A549 (cell line): Measurements from ENCODE around the gene PPA2. TPM values are rescaled to one million over a fixed set of nuclear protein-coding genes. Genes with fewer than 3 reads are reported as not detected.

ENCODE experiments used
- ATAC-seq, 2 experiments: fragments of 200-7000 bp in 1 of 2; fragments of >200 bp in 1 of 2; cut with Nextera tagmentation in 1 of 2; cut with Tn5 transposase in 1 of 2; 3 replicates each; pipeline versions ENCODE4 v1.8.0 to v1.9.1; 2018 to 2020; ENCODE audit warnings: mild to moderate bottlenecking in 1 of 2, moderate library complexity in 1 of 2
- CTCF ChIA-PET: fragments of 300-600 bp; sonication (Branson Sonifier 250); formaldehyde crosslinking; extraction: SDS; loops from one replicate; lab custom pipeline; 2021; ENCODE audit warnings: antibody characterized with exemption, inconsistent platforms; lab: Yijun Ruan, JAX
- POLR2A ChIA-PET: fragments of 350-600 bp; formaldehyde crosslinking; extraction: SDS; loops from one replicate; lab custom pipeline; 2021; ENCODE audit warnings: antibody characterized with exemption, inconsistent platforms; lab: Yijun Ruan, JAX
- DNase-seq, 2 experiments: peaks; one replicate each; pipeline versions ENCODE4 v3.0.0 to v3.0.0-alpha.2; 2011 to 2016; ENCODE audit warnings: low read depth in 1 of 2, low spot score in 1 of 2
- FAIRE-seq: peaks from 2 replicates; lab custom pipeline; 2011; peaks lifted over from hg19 to GRCh38; lab: Jason Lieb, UNC
- H3K27ac ChIP-seq, 2 experiments: fragments of >200 bp; sonication (Bioruptor Twin); formaldehyde crosslinking; 3 replicates each; pipeline ENCODE4 v1.5.1; 2016 to 2017
- H3K4me1 ChIP-seq: fragments of >200 bp; sonication (Bioruptor Twin); formaldehyde crosslinking; 3 replicates; pipeline ENCODE4 v1.6.1; 2016
- H3K4me2 ChIP-seq: fragments of >200 bp; sonication (Bioruptor Twin); formaldehyde crosslinking; 3 replicates; pipeline ENCODE4 v1.6.1; 2016
- H3K4me3 ChIP-seq: fragments of >200 bp; sonication (Bioruptor Twin); formaldehyde crosslinking; 3 replicates; pipeline ENCODE4 v1.5.1; 2016
- H3K9me3 ChIP-seq: fragments of >200 bp; sonication (Bioruptor Twin); formaldehyde crosslinking; 3 replicates; pipeline ENCODE4 v1.6.1; 2016
- ATOH8 ChIP-seq: fragments of 250-450 bp; sonication (Bioruptor Pico); IDR thresholded peaks from 2 replicates; pipeline ENCODE4 v1.5.0; 2020; ENCODE audit warnings: low read depth, mild to moderate bottlenecking, moderate library complexity
- BHLHE40 ChIP-seq: IDR thresholded peaks from 2 replicates; pipeline ENCODE4 v1.6.1; 2012; ENCODE audit warnings: low read depth, low read length, inconsistent platforms
- CHD2 ChIP-seq: fragments of 150-350 bp; IDR thresholded peaks from 2 replicates; pipeline ENCODE4 v1.6.1; 2014; ENCODE audit warnings: low read length; ENCODE audit not compliant: partially characterized antibody
- EHF ChIP-seq: fragments of 250-450 bp; sonication (Bioruptor Pico); IDR thresholded peaks from 2 replicates; pipeline ENCODE4 v1.5.0; 2020; ENCODE audit warnings: mild to moderate bottlenecking
- EHMT2 ChIP-seq: fragments of 200-600 bp; sonication (generic); IDR thresholded peaks from 2 replicates; pipeline ENCODE4 v1.6.1; 2016; ENCODE audit warnings: antibody characterized with exemption, low read depth, mild to moderate bottlenecking, moderate library complexity
- FOSB ChIP-seq: fragments of 250-450 bp; sonication (Bioruptor Pico); IDR thresholded peaks from 2 replicates; pipeline ENCODE4 v1.5.0; 2020; ENCODE audit warnings: mild to moderate bottlenecking, moderate library complexity
- FOSL2 ChIP-seq, 2 experiments: fragments of 450-650 bp in 1 of 2; fragments of >200 bp in 1 of 2; sonication (Bioruptor Twin) in 1 of 2; formaldehyde crosslinking; IDR thresholded peaks; 2 replicates each; pipeline versions ENCODE4 v1.5.0 to v1.6.1; 2016 to 2020; ENCODE audit warnings: mild to moderate bottlenecking in 1 of 2, moderate library complexity in 1 of 2
- FOXS1 ChIP-seq: fragments of 250-450 bp; sonication (Bioruptor Pico); IDR thresholded peaks from 2 replicates; pipeline ENCODE4 v1.5.0; 2020; ENCODE audit warnings: mild to moderate bottlenecking, moderate library complexity
- HDAC2 ChIP-seq: fragments of 200-600 bp; sonication (generic); IDR thresholded peaks from 2 replicates; pipeline ENCODE4 v1.6.1; 2016
- HOXB13 ChIP-seq: fragments of 250-450 bp; sonication (Bioruptor Pico); IDR thresholded peaks from 2 replicates; pipeline ENCODE4 v1.5.0; 2020; ENCODE audit warnings: low read depth, mild to moderate bottlenecking, moderate library complexity
- JUN ChIP-seq, 2 experiments: fragments of >200 bp; sonication (Bioruptor Twin); formaldehyde crosslinking; IDR thresholded peaks; 2 replicates in 1 of 2; 3 replicates in 1 of 2; pipeline ENCODE4 v1.6.1; 2016 to 2017
- MAZ ChIP-seq: fragments of 150-350 bp; IDR thresholded peaks from 2 replicates; pipeline ENCODE4 v1.6.1; 2014; ENCODE audit warnings: antibody characterized with exemption, low read depth, low read length, borderline replicate concordance
- MYC ChIP-seq: IDR thresholded peaks from 2 replicates; pipeline ENCODE4 v1.6.1; 2012; ENCODE audit warnings: mild to moderate bottlenecking, inconsistent platforms, low read length, improper control_type of control experiment, borderline replicate concordance
- NR3C1 ChIP-seq: fragments of >200 bp; sonication (Bioruptor Twin); formaldehyde crosslinking; IDR thresholded peaks from 3 replicates; pipeline ENCODE4 v1.6.1; 2017
- POLR2A ChIP-seq: IDR thresholded peaks from 2 replicates; pipeline ENCODE4 v1.6.1; 2012; ENCODE audit warnings: mild to moderate bottlenecking, low read length
- POLR2AphosphoS2 ChIP-seq: conservative IDR thresholded peaks from 2 replicates; pipeline ENCODE4 v1.6.1; 2012; ENCODE audit warnings: low read length, improper control_type of control experiment, inconsistent platforms
- RFX5 ChIP-seq: fragments of 450-650 bp; IDR thresholded peaks from 2 replicates; pipeline ENCODE4 v1.7.1; 2014; ENCODE audit warnings: antibody characterized with exemption, mild to moderate bottlenecking, moderate library complexity
- SMC3 ChIP-seq: fragments of >200 bp; sonication (Bioruptor Twin); formaldehyde crosslinking; IDR thresholded peaks from 3 replicates; pipeline ENCODE4 v1.6.1; 2018; ENCODE audit warnings: inconsistent platforms
- SREBF2 ChIP-seq: fragments of 450-650 bp; IDR thresholded peaks from 2 replicates; pipeline ENCODE4 v1.6.1; 2014; ENCODE audit warnings: mild to moderate bottlenecking, moderate library complexity
- ZC3H11A ChIP-seq: fragments of 450-650 bp; IDR thresholded peaks from 2 replicates; pipeline ENCODE4 v1.6.1; 2014; ENCODE audit warnings: antibody characterized with exemption, mild to moderate bottlenecking
- ZFP36 ChIP-seq: fragments of 450-650 bp; IDR thresholded peaks from 2 replicates; pipeline ENCODE4 v1.6.1; 2014; ENCODE audit warnings: borderline replicate concordance; ENCODE audit not compliant: partially characterized antibody
- WGBS: methylation state at CpG from one replicate; pipeline ENCODE4 v1.1.6; 2017; ENCODE audit errors: missing lambda C conversion rate; 5-methylcytosine and 5-hydroxymethylcytosine counted together
- polyA plus RNA-seq, 4 experiments: library from polyadenylated mRNA; depleted of rRNA in 3 of 4; stranded (reverse); fragments of >200 nt; fragmentation: RNase III in 1 of 4; extraction: RNeasy Plus Mini Kit Qiagen cat#74134 plus additional on column Dnase treatment in 1 of 4; gene quantifications; 2 replicates in 3 of 4; 3 replicates in 1 of 4; pipeline ENCODE4 v1.2.3, GENCODE V29; 2011 to 2017
- TF ChIP-seq, protein P1 (sequence below): IDR thresholded peaks from 2 replicates; pipeline ENCODE4 v1.6.1; 2012; ENCODE audit warnings: low read depth, borderline replicate concordance
- TF ChIP-seq, protein P2 (sequence below): fragments of 250-450 bp; sonication (Bioruptor Pico); IDR thresholded peaks from 2 replicates; pipeline ENCODE4 v1.5.0; 2021; ENCODE audit warnings: mild to moderate bottlenecking, moderate library complexity, borderline replicate concordance
- TF ChIP-seq, protein P3 (sequence below): IDR thresholded peaks from 2 replicates; pipeline ENCODE4 v1.6.1; 2012
- TF ChIP-seq, protein P4 (sequence below): fragments of >200 bp; sonication (Bioruptor Twin); formaldehyde crosslinking; IDR thresholded peaks from 2 replicates; pipeline ENCODE4 v1.6.1; 2016
- TF ChIP-seq, protein P5 (sequence below): IDR thresholded peaks from 2 replicates; pipeline ENCODE4 v1.6.1; 2012

PPA2 gene
- polyA plus RNA-seq, 2 of the 4 experiments (the other 2 are of a cell fraction) = 89.1 to 140 TPM

DNA sequence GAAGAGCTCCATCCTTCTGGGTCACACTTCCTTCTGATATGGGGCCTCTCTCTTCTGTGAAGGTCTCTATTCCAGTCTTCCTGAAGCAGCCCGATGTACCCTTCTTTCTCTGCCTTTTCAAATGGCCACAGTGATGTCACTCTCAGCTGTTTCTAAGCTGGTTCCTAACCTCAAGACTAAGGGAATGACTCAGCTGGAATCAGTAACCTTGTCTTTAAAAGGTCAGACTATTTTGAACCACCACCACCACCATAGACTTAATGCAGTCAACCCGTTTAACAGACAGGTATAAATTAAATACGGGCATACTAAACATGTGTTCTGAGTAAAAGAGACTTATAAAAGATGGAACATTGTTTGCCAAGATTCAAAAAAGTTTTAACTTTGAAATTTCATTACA lies 121.0 kb downstream of the PPA2 start:
- TF ChIP-seq, protein P1, sequence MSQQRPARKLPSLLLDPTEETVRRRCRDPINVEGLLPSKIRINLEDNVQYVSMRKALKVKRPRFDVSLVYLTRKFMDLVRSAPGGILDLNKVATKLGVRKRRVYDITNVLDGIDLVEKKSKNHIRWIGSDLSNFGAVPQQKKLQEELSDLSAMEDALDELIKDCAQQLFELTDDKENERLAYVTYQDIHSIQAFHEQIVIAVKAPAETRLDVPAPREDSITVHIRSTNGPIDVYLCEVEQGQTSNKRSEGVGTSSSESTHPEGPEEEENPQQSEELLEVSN = no peak
- no peak for TF ChIP-seq CHD2
- no peak for TF ChIP-seq MAZ
- TF ChIP-seq POLR2AphosphoS2 = no peak
- no peak for TF ChIP-seq BHLHE40
- TF ChIP-seq RFX5 = no peak
- no peak for TF ChIP-seq SREBF2
- TF ChIP-seq, protein P2, sequence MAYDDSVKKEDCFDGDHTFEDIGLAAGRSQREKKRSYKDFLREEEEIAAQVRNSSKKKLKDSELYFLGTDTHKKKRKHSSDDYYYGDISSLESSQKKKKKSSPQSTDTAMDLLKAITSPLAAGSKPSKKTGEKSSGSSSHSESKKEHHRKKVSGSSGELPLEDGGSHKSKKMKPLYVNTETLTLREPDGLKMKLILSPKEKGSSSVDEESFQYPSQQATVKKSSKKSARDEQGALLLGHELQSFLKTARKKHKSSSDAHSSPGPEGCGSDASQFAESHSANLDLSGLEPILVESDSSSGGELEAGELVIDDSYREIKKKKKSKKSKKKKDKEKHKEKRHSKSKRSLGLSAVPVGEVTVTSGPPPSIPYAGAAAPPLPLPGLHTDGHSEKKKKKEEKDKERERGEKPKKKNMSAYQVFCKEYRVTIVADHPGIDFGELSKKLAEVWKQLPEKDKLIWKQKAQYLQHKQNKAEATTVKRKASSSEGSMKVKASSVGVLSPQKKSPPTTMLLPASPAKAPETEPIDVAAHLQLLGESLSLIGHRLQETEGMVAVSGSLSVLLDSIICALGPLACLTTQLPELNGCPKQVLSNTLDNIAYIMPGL (CRISPR knock-in tag) = no peak
- no peak for TF ChIP-seq EHMT2
- no peak for TF ChIP-seq FOXS1 (CRISPR knock-in tag)
- no peak for TF ChIP-seq MYC
- no peak for TF ChIP-seq FOSL2 (IDR thresholded peaks at IDR 0.05)
- TF ChIP-seq FOSL2 (CRISPR knock-in tag; IDR thresholded peaks at IDR 0.05) = no peak
- TF ChIP-seq ZFP36 = no peak
- H3K4me3 ChIP-seq = no peak overlapping the region
- CTCF ChIA-PET = no interaction called here
- H3K27ac ChIP-seq = no peak overlapping the region
- POLR2A ChIA-PET = no interaction called here
- no peak for DNase-seq
- no peak overlapping the region for H3K4me2 ChIP-seq
- no peak for ATAC-seq
- FAIRE-seq = no peak
- H3K9me3 ChIP-seq = no peaks in the 10 kb centered on the region
- no peaks in the 10 kb centered on the region; the same call in 2 of the 3 replicates for H3K4me1 ChIP-seq
- 77% methylated on average over 3 of the region's 3 CpGs for WGBS

GRCh38 chr4:105351861-105352260 lies 122.0 kb downstream of the PPA2 start:
- Histone ChIP-seq H3K4me2 (no peak overlapping the region), H3K9me3 (no peaks in the 10 kb centered on the region), H3K4me3 (no peak overlapping the region), H3K4me1 (no peaks in the 10 kb centered on the region; the same call in 2 of the 3 replicates), H3K27ac (no peak overlapping the region)
- ATAC-seq (no peak), FAIRE-seq (no peak), DNase-seq (no peak)
- 85% methylated on average over 2 of the region's 2 CpGs for WGBS
- ChIA-PET POLR2A (no interaction called here), CTCF (no interaction called here)
- TF ChIP-seq, protein P3, sequence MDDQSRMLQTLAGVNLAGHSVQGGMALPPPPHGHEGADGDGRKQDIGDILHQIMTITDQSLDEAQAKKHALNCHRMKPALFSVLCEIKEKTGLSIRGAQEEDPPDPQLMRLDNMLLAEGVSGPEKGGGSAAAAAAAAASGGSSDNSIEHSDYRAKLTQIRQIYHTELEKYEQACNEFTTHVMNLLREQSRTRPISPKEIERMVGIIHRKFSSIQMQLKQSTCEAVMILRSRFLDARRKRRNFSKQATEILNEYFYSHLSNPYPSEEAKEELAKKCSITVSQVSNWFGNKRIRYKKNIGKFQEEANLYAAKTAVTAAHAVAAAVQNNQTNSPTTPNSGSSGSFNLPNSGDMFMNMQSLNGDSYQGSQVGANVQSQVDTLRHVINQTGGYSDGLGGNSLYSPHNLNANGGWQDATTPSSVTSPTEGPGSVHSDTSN = no peak

GRCh38 chr4:105350859-105351490 lies 122.9 kb downstream of the PPA2 start:
- Histone ChIP-seq H3K9me3 (no peaks in the 10 kb centered on the region), H3K4me2 (no peak overlapping the region), H3K4me3 (no peak overlapping the region), H3K27ac (no peak overlapping the region), H3K4me1 (no peaks in the 10 kb centered on the region; the same call in 2 of the 3 replicates)
- POLR2A ChIA-PET = no interaction called here
- FAIRE-seq = no peak
- no peak for DNase-seq
- ATAC-seq = no peak
- WGBS = 88% methylated on average over 1 of the region's 1 CpG
- CTCF ChIA-PET = no interaction called here
- TF ChIP-seq HOXB13 (CRISPR knock-in tag) (no peak), EHF (no peak), ZC3H11A (no peak), FOSL2 (IDR thresholded peaks at IDR 0.05) (no peak), FOSL2 (CRISPR knock-in tag; IDR thresholded peaks at IDR 0.05) (no peak), HDAC2 (no peak), CHD2 (no peak), JUN (IDR thresholded peaks at IDR 0.05) (no peak), NR3C1 (no peak), ATOH8 (no peak), FOXS1 (CRISPR knock-in tag) (no peak), SMC3 (no peak), POLR2A (no peak), EHMT2 (no peak), FOSB (no peak)
- TF ChIP-seq, protein P4, sequence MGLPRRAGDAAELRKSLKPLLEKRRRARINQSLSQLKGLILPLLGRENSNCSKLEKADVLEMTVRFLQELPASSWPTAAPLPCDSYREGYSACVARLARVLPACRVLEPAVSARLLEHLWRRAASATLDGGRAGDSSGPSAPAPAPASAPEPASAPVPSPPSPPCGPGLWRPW = no peak
- TF ChIP-seq, protein P2 (CRISPR knock-in tag) = no peak
- TF ChIP-seq, protein P5, sequence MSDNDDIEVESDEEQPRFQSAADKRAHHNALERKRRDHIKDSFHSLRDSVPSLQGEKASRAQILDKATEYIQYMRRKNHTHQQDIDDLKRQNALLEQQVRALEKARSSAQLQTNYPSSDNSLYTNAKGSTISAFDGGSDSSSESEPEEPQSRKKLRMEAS = no peak
- TF ChIP-seq, protein P1 = no peak
